Astrocyte (in vitro differentiated cells and primary cell): ENCODE data around the gene ZNF43.

ENCODE experiments used
- EZH2 ChIP-seq: IDR thresholded peaks from 2 replicates; pipeline ENCODE4 v1.6.1; 2012; ENCODE audit warnings: mild to moderate bottlenecking, low read length, inconsistent platforms; ENCODE audit not compliant: insufficient read depth
- TF ChIP-seq, protein P1 (sequence below): IDR thresholded peaks from 2 replicates; pipeline ENCODE4 v1.5.1; 2011; ENCODE audit warnings: low read depth, mild to moderate bottlenecking, inconsistent platforms, low read length, moderate library complexity; ENCODE audit not compliant: insufficient read depth

DNA sequence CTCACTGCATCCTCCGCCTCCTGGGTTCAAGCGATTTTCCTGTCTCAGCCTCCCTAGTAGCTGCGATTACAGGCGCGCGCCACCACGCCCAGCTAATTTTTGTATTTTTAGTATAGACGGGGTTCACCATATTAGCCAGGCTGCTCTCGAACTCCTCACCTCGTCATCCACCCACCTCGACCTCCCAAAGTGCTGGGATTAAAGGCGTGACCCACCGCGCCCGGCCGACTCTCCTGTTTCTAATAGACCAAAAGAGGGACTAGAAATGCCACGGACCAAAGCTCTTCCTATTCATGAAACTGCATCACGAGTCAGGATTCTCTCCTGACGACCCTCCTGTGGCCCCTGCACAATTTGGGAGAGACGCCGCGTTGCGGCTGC lies 563 bp downstream of the ZNF43 start:
- TF ChIP-seq, protein P1, sequence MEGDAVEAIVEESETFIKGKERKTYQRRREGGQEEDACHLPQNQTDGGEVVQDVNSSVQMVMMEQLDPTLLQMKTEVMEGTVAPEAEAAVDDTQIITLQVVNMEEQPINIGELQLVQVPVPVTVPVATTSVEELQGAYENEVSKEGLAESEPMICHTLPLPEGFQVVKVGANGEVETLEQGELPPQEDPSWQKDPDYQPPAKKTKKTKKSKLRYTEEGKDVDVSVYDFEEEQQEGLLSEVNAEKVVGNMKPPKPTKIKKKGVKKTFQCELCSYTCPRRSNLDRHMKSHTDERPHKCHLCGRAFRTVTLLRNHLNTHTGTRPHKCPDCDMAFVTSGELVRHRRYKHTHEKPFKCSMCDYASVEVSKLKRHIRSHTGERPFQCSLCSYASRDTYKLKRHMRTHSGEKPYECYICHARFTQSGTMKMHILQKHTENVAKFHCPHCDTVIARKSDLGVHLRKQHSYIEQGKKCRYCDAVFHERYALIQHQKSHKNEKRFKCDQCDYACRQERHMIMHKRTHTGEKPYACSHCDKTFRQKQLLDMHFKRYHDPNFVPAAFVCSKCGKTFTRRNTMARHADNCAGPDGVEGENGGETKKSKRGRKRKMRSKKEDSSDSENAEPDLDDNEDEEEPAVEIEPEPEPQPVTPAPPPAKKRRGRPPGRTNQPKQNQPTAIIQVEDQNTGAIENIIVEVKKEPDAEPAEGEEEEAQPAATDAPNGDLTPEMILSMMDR: no peak
- no peak for TF ChIP-seq EZH2
